WERI-Rb-1 (cell line): ENCODE results near the gene LIPE.

Experiments used
- DNase-seq: peaks from one replicate; pipeline ENCODE4 v3.0.0-alpha.2; 2020
- H3K27ac ChIP-seq: fragments of 250-450 bp; sonication (Bioruptor Pico); 2 replicates; pipeline ENCODE4 v1.5.1; 2020; ENCODE audit warnings: mild to moderate bottlenecking, moderate library complexity
- H3K27me3 ChIP-seq: fragments of 250-450 bp; sonication (Bioruptor Pico); 2 replicates; pipeline ENCODE4 v1.5.1; 2021; ENCODE audit warnings: mild to moderate bottlenecking, low read depth, moderate library complexity; ENCODE audit not compliant: insufficient read depth, severe bottlenecking
- H3K36me3 ChIP-seq: fragments of 250-450 bp; sonication (Bioruptor Pico); 2 replicates; pipeline ENCODE4 v1.5.1; 2020; ENCODE audit warnings: mild to moderate bottlenecking, moderate library complexity
- H3K4me3 ChIP-seq: 2 replicates; pipeline ENCODE4 v1.5.1; 2011; ENCODE audit warnings: low read depth, mild to moderate bottlenecking, control low read depth, low read length
- H3K9me3 ChIP-seq: fragments of 250-450 bp; sonication (Bioruptor Pico); 2 replicates; pipeline ENCODE4 v1.5.1; 2021; ENCODE audit warnings: mild to moderate bottlenecking, moderate library complexity; ENCODE audit not compliant: severe bottlenecking
- CTCF ChIP-seq: IDR thresholded peaks from 2 replicates; pipeline ENCODE4 v1.5.1; 2011; ENCODE audit warnings: low read depth, mild to moderate bottlenecking, control low read depth, inconsistent platforms, low read length

The LIPE gene

GRCh38 chr19:42423462-42424344 is 3.5 kb downstream of the LIPE start:
- Histone ChIP-seq H3K27me3 (no peaks in the 10 kb centered on the region), H3K9me3 (peaks cover 2% of the 10 kb centered on the region), H3K27ac (no peak overlapping the region), H3K36me3 (no peaks in the 10 kb centered on the region), H3K4me3 (no peak overlapping the region)
- DNase-seq: no peak
- no peak for TF ChIP-seq CTCF

GRCh38 chr19:42422901-42423461 is 4.2 kb downstream of the LIPE start:
- H3K9me3 ChIP-seq: peaks cover 2% of the 10 kb centered on the region
- H3K27me3 ChIP-seq: no peaks in the 10 kb centered on the region
- H3K27ac ChIP-seq: no peak overlapping the region
- TF ChIP-seq CTCF: no peak
- DNase-seq: no peak
- H3K4me3 ChIP-seq: no peak overlapping the region
- H3K36me3 ChIP-seq: no peaks in the 10 kb centered on the region

- H3K36me3 ChIP-seq: no peaks in the 10 kb centered on the region
- H3K9me3 ChIP-seq: peaks cover 2% of the 10 kb centered on the region
- no peak for TF ChIP-seq CTCF
- DNase-seq: no peak
- H3K4me3 ChIP-seq: no peak overlapping the region
- no peak overlapping the region for H3K27ac ChIP-seq
- H3K27me3 ChIP-seq: no peaks in the 10 kb centered on the region
Measured at GRCh38 chr19:42422092-42422900, 4.9 kb downstream of the LIPE start.

- TF ChIP-seq CTCF: no peak
- no peak for DNase-seq
- Histone ChIP-seq H3K27me3 (no peaks in the 10 kb centered on the region), H3K4me3 (no peak overlapping the region), H3K36me3 (no peaks in the 10 kb centered on the region), H3K27ac (no peak overlapping the region), H3K9me3 (peaks cover 2% of the 10 kb centered on the region)
Measured at GRCh38 chr19:42421591-42422031, 5.6 kb downstream of the LIPE start.

GRCh38 chr19:42421101-42421500 is 6.1 kb downstream of the LIPE start:
- Histone ChIP-seq H3K27me3 (no peaks in the 10 kb centered on the region), H3K4me3 (no peak overlapping the region), H3K9me3 (peaks cover 2% of the 10 kb centered on the region), H3K27ac (no peak overlapping the region), H3K36me3 (no peaks in the 10 kb centered on the region)
- no peak for DNase-seq
- TF ChIP-seq CTCF: no peak
